Measurements from ENCODE around the gene GPR65.

Gene GPR65

GRCh38 chr14:88005050-88005481 is at the start of gene GPR65:
GPR65 (plus strand) TSS chr14:88005135; CDS start chr14:88010848, 5,713 bp downstream.
- TF ChIP-seq POLR2A (IDR thresholded peaks at IDR 0.05; ENCODE audit: low read depth, low read length): no peak
- DNase-seq (ENCODE audit: insufficient read length, low spot score): no peak
- FAIRE-seq: no peak

GRCh38 chr14:87955501-87955900 is 49.4 kb upstream of the GPR65 start:
- TF ChIP-seq POLR2A (IDR thresholded peaks at IDR 0.05; ENCODE audit: low read depth, low read length): no peak
- FAIRE-seq (no peak), DNase-seq (ENCODE audit: insufficient read length, low spot score) (no peak)

GRCh38 chr14:87960013-87960787 is 44.7 kb upstream of the GPR65 start:
- DNase-seq (ENCODE audit: insufficient read length, low spot score): no peak
- no peak for TF ChIP-seq POLR2A (IDR thresholded peaks at IDR 0.05; ENCODE audit: low read depth, low read length)
- FAIRE-seq: no peak

- DNase-seq (ENCODE audit: insufficient read length, low spot score) (no peak), FAIRE-seq (no peak)
- no peak for TF ChIP-seq POLR2A (IDR thresholded peaks at IDR 0.05; ENCODE audit: low read depth, low read length)
Measured at GRCh38 chr14:87961246-87961645, 43.7 kb upstream of the GPR65 start.

GRCh38 chr14:87966816-87967215 is 38.1 kb upstream of the GPR65 start:
- no peak for TF ChIP-seq POLR2A (IDR thresholded peaks at IDR 0.05; ENCODE audit: low read depth, low read length)
- FAIRE-seq: no peak
- DNase-seq (ENCODE audit: insufficient read length, low spot score): no peak

- FAIRE-seq: no peak
Measured at GRCh38 chr14:87967496-87967895, 37.4 kb upstream of the GPR65 start.

GRCh38 chr14:87971010-87971409 is 33.9 kb upstream of the GPR65 start:
- DNase-seq (ENCODE audit: insufficient read length, low spot score) (no peak), FAIRE-seq (no peak)
- TF ChIP-seq POLR2A (IDR thresholded peaks at IDR 0.05; ENCODE audit: low read depth, low read length): no peak

More at GRCh38 chr14:87967496-87967895, 37.4 kb upstream of the GPR65 start:
- no peak for DNase-seq (ENCODE audit: insufficient read length, low spot score)
- TF ChIP-seq POLR2A (IDR thresholded peaks at IDR 0.05; ENCODE audit: low read depth, low read length): no peak

GRCh38 chr14:87975636-87976035 is 29.3 kb upstream of the GPR65 start:
- FAIRE-seq (no peak), DNase-seq (ENCODE audit: insufficient read length, low spot score) (no peak)
- no peak for TF ChIP-seq POLR2A (IDR thresholded peaks at IDR 0.05; ENCODE audit: low read depth, low read length)

- DNase-seq (ENCODE audit: insufficient read length, low spot score) (no peak), FAIRE-seq (no peak)
- no peak for TF ChIP-seq POLR2A (IDR thresholded peaks at IDR 0.05; ENCODE audit: low read depth, low read length)
Measured at GRCh38 chr14:87979689-87980088, 25.2 kb upstream of the GPR65 start.

- DNase-seq (ENCODE audit: insufficient read length, low spot score) (no peak), FAIRE-seq (no peak)
- no peak for TF ChIP-seq POLR2A (IDR thresholded peaks at IDR 0.05; ENCODE audit: low read depth, low read length)
Measured at GRCh38 chr14:87989221-87989955, 15.5 kb upstream of the GPR65 start.

GRCh38 chr14:87989956-87990299 is 15.0 kb upstream of the GPR65 start:
- FAIRE-seq (no peak), DNase-seq (ENCODE audit: insufficient read length, low spot score) (no peak)
- TF ChIP-seq POLR2A (IDR thresholded peaks at IDR 0.05; ENCODE audit: low read depth, low read length): no peak

GRCh38 chr14:87990682-87991081 is 14.3 kb upstream of the GPR65 start:
- no peak for TF ChIP-seq POLR2A (IDR thresholded peaks at IDR 0.05; ENCODE audit: low read depth, low read length)
- no peak for DNase-seq (ENCODE audit: insufficient read length, low spot score)
- no peak for FAIRE-seq

GRCh38 chr14:87992346-87992717 is 12.6 kb upstream of the GPR65 start:
- FAIRE-seq: no peak

GRCh38 chr14:87992718-87993628 is 12.0 kb upstream of the GPR65 start, which contains the start of gene GALC:
GALC (minus strand) TSS chr14:87993182; CDS start chr14:87993164, 18 bp downstream.
- DNase-seq (ENCODE audit: insufficient read length, low spot score) (no peak), FAIRE-seq (no peak)
- no peak for TF ChIP-seq POLR2A (IDR thresholded peaks at IDR 0.05; ENCODE audit: low read depth, low read length)

More at GRCh38 chr14:87992346-87992717, 12.6 kb upstream of the GPR65 start:
- TF ChIP-seq POLR2A (IDR thresholded peaks at IDR 0.05; ENCODE audit: low read depth, low read length): no peak
- DNase-seq (ENCODE audit: insufficient read length, low spot score): no peak

All from H54 (cell line).